ENCODE data around the gene ABCA2.

- TF ChIP-seq CTCF (IDR thresholded peaks at IDR 0.05) (no peak), POLR2AphosphoS5 (IDR thresholded peaks at IDR 0.05) (no peak), POLR2A (IDR thresholded peaks at IDR 0.05) (no peak), EP300 (IDR thresholded peaks at IDR 0.05) (no peak)
Observed at GRCh38 chr9:136957461-136957860, 70.6 kb downstream of the ABCA2 start.
